Right lobe of liver (tissue), 6 donors: ENCODE data around the gene DAGLA. TPM values are rescaled to one million over a fixed set of nuclear protein-coding genes. Genes with fewer than 3 reads are reported as not detected.

Source experiments
- ATAC-seq, 4 donors: fragments of 200-7000 bp; cut with Tn5 transposase; one replicate each; pipeline ENCODE4 v1.9.1; 2020; ENCODE audit warnings: mild to moderate bottlenecking in 4 of 4, moderate library complexity in 4 of 4
- DNase-seq, 3 donors: peaks; one replicate each; pipeline ENCODE4 v3.0.0-alpha.2; 2020
- H3K27ac ChIP-seq, 3 donors: fragments of 200-600 bp; one replicate each; pipeline ENCODE4 v1.8.0; 2022
- H3K27me3 ChIP-seq, 2 donors: fragments of 200-600 bp; one replicate each; pipeline ENCODE4 v1.8.0; 2022
- H3K36me3 ChIP-seq, 4 donors: fragments of 200-600 bp; sonication (generic) in 1 of 4; one replicate each; pipeline versions ENCODE4 v1.5.1 to v1.8.0; 2017 to 2022; ENCODE audit warnings: control low read depth in 1 of 4
- H3K4me1 ChIP-seq, 4 donors: fragments of 200-600 bp; sonication (generic) in 1 of 4; one replicate each; pipeline versions ENCODE4 v1.5.1 to v1.8.0; 2017 to 2022; ENCODE audit warnings: control low read depth in 1 of 4
- H3K4me3 ChIP-seq, 3 donors: fragments of 200-600 bp; one replicate each; pipeline ENCODE4 v1.8.0; 2022
- H3K9me3 ChIP-seq, 4 donors: fragments of 200-600 bp; sonication (generic) in 1 of 4; one replicate each; pipeline versions ENCODE4 v1.5.1 to v1.8.0; 2017 to 2022; ENCODE audit warnings: control low read depth in 1 of 4
- CTCF ChIP-seq, 4 donors: fragments of 200-600 bp in 3 of 4; fragments of 450-650 bp in 1 of 4; IDR thresholded peaks; one replicate each; pipeline versions ENCODE4 v1.5.1 to v1.8.0; 2016 to 2022; ENCODE audit warnings: antibody characterized with exemption in 4 of 4, mild to moderate bottlenecking in 2 of 4
- POLR2A ChIP-seq: fragments of 450-650 bp; IDR thresholded peaks from one replicate; pipeline ENCODE4 v1.6.1; 2017; ENCODE audit warnings: antibody characterized with exemption, mild to moderate bottlenecking
- WGBS: methylation state at CpG from one replicate; pipeline ENCODE4 v1.1.6; 2018; ENCODE audit warnings: low coverage, low lambda C conversion rate; ENCODE audit not compliant: insufficient coverage; ENCODE audit errors: missing lambda C conversion rate; 5-methylcytosine and 5-hydroxymethylcytosine counted together
- intact Hi-C, 2 donors: fragments of 100-400 bp; cut with DNase I; formaldehyde crosslinking; loops; one replicate each; pipeline versions ENCODE4 v1.11.2 to v1.14.1; 2022
- total RNA-seq, 6 experiments: library from RNA; depleted of rRNA in 2 of 6; stranded (reverse); fragments of >200 nt in 2 of 6; fragmentation: NEBNext Ultra II Directional in 3 of 6; extraction: Animal tissue kit (Norgen Biotek cat#: 25700) in 3 of 6; gene quantifications; one replicate each; pipeline versions ENCODE4 v1.1.0 to v1.2.4, GENCODE V29; 2016 to 2023
- donor health status: DM: no; HTN: yes; CAD: no.
- donor health status: DM: no; HTN: no; CAD: no.
- donor health status: DM: no; HTN: no; CAD: no.
- donor health status: DM: no; HTN: yes; CAD: no.
- donor health status: DM: no; HTN: yes; CAD: no.

DAGLA gene
- total RNA-seq, 6 experiments from 2014 or later = 0.33 to 5.5 (median 0.79) TPM

- Histone ChIP-seq H3K4me1 (no peaks in the 10 kb centered on the region), H3K4me3 (no peak overlapping the region), H3K27ac (no peak overlapping the region), H3K27me3 (no peaks in the 10 kb centered on the region), H3K36me3 (no peaks in the 10 kb centered on the region), H3K9me3 (no peaks in the 10 kb centered on the region)
- no peak for TF ChIP-seq POLR2A
- no peak for TF ChIP-seq CTCF (IDR thresholded peaks at IDR 0.05)
- intact Hi-C loops = no loop called here
- WGBS = 77% methylated on average over 5 of the region's 19 CpGs
- DNase-seq (no peak), ATAC-seq (peak; percentile 54 to 76 (median 63))
Observed at GRCh38 chr11:61688365-61689163, 8.4 kb downstream of the DAGLA start.

- no peaks in the 10 kb centered on the region for H3K9me3 ChIP-seq
- H3K4me3 ChIP-seq = no peak overlapping the region
- TF ChIP-seq CTCF (IDR thresholded peaks at IDR 0.05) = no peak
- TF ChIP-seq POLR2A = no peak
- ATAC-seq = no peak
- no peaks in the 10 kb centered on the region for H3K27me3 ChIP-seq
- DNase-seq = no peak
- no peak overlapping the region for H3K27ac ChIP-seq
- H3K4me1 ChIP-seq = no peaks in the 10 kb centered on the region
- no peaks in the 10 kb centered on the region for H3K36me3 ChIP-seq
- WGBS = 67% methylated on average over 1 of the region's 3 CpGs
- intact Hi-C loops = no loop called here
Observed at GRCh38 chr11:61689164-61689496, 8.9 kb downstream of the DAGLA start.

GRCh38 chr11:61690706-61691379, 10.7 kb downstream of the DAGLA start:
- H3K27ac ChIP-seq = no peak overlapping the region
- H3K36me3 ChIP-seq = no peaks in the 10 kb centered on the region
- no peaks in the 10 kb centered on the region for H3K4me1 ChIP-seq
- TF ChIP-seq CTCF (IDR thresholded peaks at IDR 0.05) (no peak), POLR2A (no peak)
- ATAC-seq (no peak), DNase-seq (no peak)
- no peaks in the 10 kb centered on the region for H3K9me3 ChIP-seq
- H3K27me3 ChIP-seq = no peaks in the 10 kb centered on the region
- H3K4me3 ChIP-seq = no peak overlapping the region
- intact Hi-C loops = no loop called here
- WGBS = 43% methylated on average over 1 of the region's 17 CpGs

GRCh38 chr11:61691380-61692156, 11.4 kb downstream of the DAGLA start:
- intact Hi-C loops = no loop called here
- ATAC-seq (no peak), DNase-seq (no peak)
- no peak overlapping the region for H3K27ac ChIP-seq
- TF ChIP-seq CTCF (IDR thresholded peaks at IDR 0.05) = no peak
- no peak for TF ChIP-seq POLR2A
- H3K27me3 ChIP-seq = no peaks in the 10 kb centered on the region
- H3K4me1 ChIP-seq = no peaks in the 10 kb centered on the region
- WGBS = 53% methylated on average over 4 of the region's 12 CpGs
- no peaks in the 10 kb centered on the region for H3K9me3 ChIP-seq
- H3K36me3 ChIP-seq = no peaks in the 10 kb centered on the region
- no peak overlapping the region for H3K4me3 ChIP-seq
